Fibroblast of pulmonary artery (primary cell): Measurements from ENCODE around the gene MAP2.

Experiments used
- DNase-seq: peaks from one replicate; pipeline ENCODE4 v3.0.0-alpha.2; 2010; ENCODE audit warnings: low read depth
- H3K4me3 ChIP-seq: replicated peaks from 2 replicates; pipeline ENCODE4 v1.5.1; 2011; ENCODE audit warnings: low read depth, mild to moderate bottlenecking, control low read depth, low read length, moderate library complexity
- TF ChIP-seq, protein P1 (sequence below): IDR thresholded peaks from 2 replicates; pipeline ENCODE4 v1.5.1; 2011; ENCODE audit warnings: mild to moderate bottlenecking, control low read depth, low read length, inconsistent platforms; ENCODE audit errors: missing control alignments

The MAP2 gene

DNA sequence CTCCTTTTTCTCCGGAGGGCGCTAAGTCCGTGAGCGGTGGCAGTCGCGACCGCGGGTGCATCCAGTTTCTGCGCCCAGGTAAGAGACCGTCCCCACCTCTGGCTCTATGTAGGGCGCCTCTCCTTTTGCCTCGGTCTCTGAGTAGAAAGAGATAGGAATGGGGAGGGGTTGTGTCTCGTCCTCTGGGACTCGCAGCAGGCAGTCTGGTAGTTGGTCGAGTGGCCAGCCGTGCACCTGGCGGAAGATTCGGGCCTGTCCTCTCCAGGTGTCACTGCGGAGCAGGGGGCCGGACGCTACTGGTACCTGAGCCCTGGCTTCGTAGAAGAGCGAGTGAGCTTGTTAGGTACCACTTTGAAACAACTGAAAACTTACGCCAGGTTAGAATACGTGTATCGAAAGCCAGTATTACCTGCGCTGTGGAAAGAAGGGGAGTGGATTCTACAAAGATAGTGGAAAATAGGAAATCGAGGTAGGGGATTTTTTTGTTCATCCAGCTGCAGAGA is 403 bp downstream of the MAP2 start:
- H3K4me3 ChIP-seq: peak overlapping the region; percentile 81
- TF ChIP-seq, protein P1, sequence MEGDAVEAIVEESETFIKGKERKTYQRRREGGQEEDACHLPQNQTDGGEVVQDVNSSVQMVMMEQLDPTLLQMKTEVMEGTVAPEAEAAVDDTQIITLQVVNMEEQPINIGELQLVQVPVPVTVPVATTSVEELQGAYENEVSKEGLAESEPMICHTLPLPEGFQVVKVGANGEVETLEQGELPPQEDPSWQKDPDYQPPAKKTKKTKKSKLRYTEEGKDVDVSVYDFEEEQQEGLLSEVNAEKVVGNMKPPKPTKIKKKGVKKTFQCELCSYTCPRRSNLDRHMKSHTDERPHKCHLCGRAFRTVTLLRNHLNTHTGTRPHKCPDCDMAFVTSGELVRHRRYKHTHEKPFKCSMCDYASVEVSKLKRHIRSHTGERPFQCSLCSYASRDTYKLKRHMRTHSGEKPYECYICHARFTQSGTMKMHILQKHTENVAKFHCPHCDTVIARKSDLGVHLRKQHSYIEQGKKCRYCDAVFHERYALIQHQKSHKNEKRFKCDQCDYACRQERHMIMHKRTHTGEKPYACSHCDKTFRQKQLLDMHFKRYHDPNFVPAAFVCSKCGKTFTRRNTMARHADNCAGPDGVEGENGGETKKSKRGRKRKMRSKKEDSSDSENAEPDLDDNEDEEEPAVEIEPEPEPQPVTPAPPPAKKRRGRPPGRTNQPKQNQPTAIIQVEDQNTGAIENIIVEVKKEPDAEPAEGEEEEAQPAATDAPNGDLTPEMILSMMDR: no peak
- no peak for DNase-seq

DNA sequence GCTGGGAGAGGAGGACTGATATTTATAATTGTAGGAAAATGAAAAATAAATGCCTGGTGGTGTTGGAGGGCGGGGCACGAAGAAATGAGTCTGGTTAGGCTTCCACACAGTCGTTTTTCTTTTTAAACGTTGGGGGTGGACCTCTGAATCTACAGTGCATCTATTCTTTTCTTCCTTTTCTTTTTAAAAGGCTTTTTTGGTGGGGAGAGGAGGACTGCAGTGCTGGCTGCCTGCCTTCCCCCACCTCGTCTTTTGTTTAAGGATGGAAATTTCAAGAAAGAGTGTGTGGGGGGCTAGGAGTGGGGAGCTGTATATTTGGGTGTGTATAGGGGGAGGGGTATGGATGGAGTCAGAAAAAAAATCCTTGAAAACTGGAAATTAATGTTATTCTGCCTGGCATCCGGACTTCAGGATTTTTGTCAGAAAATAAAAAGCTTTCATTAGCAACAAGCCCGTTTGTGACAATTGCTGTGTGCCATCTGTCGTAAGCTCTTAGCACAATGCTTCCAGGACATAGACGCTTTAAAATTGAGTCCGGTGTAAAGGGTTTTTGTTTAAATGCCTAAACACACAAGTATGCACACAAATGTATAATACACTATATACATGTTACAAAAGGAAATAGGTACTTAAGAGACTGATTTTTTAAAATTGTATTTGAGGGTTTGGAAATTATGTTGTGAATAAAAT is 1.1 kb downstream of the MAP2 start:
- peak; percentile 13 for DNase-seq
- H3K4me3 ChIP-seq: peak overlapping the region; percentile 81
- TF ChIP-seq, protein P1: no peak

DNA sequence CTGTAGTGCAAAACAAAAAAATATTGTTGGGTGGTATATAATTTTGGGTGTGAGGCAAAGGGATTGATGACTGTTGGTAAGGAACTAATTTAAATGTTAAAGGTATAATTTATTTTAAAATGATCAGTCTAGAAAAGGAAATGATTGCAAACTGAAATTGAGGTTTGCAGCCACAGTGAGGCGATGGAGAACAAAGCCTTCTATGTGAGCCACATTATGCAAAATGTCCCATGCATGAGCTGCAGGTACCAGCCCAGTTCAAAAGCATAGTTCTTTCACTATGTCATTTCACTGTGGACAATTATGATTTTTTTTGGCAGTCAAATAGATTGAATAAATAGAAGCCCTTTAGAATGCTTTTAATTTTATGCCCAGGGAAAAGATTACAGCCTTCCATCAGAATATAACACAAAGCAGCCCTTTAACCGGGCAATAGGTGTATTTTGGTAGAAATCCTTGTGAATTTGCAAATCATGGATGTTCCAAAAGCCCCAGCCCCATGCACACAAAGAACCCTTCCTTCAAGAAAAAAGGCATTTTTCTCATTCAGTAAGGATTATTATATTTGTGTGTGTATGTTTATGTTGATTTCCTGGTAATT is 1.7 kb downstream of the MAP2 start:
- TF ChIP-seq, protein P1: peak; percentile 76
- DNase-seq: peak; percentile 76
- peak overlapping the region; percentile 81 for H3K4me3 ChIP-seq

DNA sequence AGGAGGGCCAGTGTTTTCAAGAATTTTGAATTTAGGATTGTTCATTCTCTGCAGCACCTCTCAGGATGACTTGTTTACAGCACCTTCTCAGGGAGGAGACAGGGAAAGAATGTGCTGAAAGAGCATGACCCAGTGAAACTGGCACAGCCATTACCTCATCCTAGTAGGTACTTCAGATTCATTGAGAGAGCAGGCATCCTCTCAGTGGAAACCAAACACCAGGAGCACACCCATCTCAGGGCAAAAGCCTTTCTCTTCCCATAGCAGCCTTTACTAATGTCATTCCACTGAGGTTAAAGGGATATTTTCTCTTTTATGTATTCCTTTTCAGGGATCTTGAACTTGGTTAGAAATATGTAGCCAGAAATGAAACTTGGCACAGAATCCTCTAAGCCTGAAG is 2.6 kb downstream of the MAP2 start:
- DNase-seq: peak; percentile 22
- no peak overlapping the region for H3K4me3 ChIP-seq
- TF ChIP-seq, protein P1: no peak

DNA sequence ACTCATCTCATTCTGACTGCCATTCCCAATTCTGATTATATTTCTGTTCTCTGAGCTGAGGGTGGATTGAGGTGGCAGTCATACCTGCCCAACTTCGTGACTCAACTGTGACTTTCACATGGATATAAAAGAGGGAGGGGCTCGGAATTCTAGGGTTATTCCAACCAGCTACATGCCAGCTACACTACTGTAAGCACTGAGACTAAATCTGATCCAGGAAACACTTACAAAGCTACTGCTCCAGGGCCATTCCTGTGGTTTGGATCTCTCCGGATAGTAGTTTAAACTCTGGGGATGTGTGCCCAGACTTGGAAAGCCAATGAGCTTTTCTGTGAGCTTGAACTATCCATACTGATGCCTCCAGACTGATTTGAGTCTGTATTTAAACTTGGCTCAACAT is 7.9 kb downstream of the MAP2 start:
- H3K4me3 ChIP-seq: no peak overlapping the region
- peak; percentile 39 for DNase-seq
- TF ChIP-seq, protein P1: no peak

DNA sequence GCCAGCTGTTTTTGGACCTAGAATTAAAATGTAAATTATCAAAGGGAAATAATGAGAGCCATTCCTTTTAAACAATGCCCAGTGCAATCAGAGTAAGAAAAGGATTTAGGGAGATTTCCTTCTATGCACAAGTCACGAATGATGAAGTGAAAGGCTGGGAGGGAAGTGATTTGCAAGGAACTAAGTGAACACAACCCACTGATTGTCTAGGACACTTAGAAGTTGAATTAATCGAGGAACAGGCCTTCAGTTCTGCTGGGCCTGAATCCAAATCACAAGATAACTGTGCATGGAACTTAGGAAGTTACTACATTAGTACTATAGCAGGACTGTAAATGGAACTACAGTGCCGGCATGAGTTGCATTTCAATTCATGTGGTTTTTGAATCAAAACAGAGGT is 17.7 kb downstream of the MAP2 start:
- TF ChIP-seq, protein P1: no peak
- DNase-seq: peak; percentile 63
- no peak overlapping the region for H3K4me3 ChIP-seq
